Stimulated activated naive B cell treated with anti-CD40 and anti-IgM and Interleukin-4, amounts not matched to agents 10 μg/mL and 1 μg/mL and 100 μg/mL, for 72 hours (primary cell): ENCODE results near the gene IWS1.

ENCODE experiments used
- ATAC-seq, 2 donors: fragments of 150-1000 bp; cut with Tn5 transposase; replicated peaks; 2 replicates each; pipeline ENCODE4 v1.10.0; 2021; ENCODE audit warnings: moderate library complexity in 1 of 2
- DNase-seq: peaks from one replicate; pipeline ENCODE4 v3.0.0; 2021
- H3K27ac Mint-ChIP-seq: one replicate; pipeline ENCODE4 v1.8.0; 2022; ENCODE audit warnings: mild to moderate bottlenecking, mixed read lengths
- H3K27me3 Mint-ChIP-seq, 2 donors: one replicate each; pipeline ENCODE4 v1.8.0; 2022; ENCODE audit warnings: mixed read lengths in 2 of 2
- H3K36me3 Mint-ChIP-seq, 2 donors: one replicate each; pipeline ENCODE4 v1.8.0; 2022; ENCODE audit warnings: mixed read lengths in 2 of 2, mild to moderate bottlenecking in 1 of 2
- H3K4me1 Mint-ChIP-seq, 2 donors: one replicate each; pipeline ENCODE4 v1.8.0; 2022; ENCODE audit warnings: mixed read lengths in 2 of 2, mild to moderate bottlenecking in 1 of 2
- H3K4me3 Mint-ChIP-seq, 2 donors: one replicate each; pipeline ENCODE4 v1.8.0; 2022; ENCODE audit warnings: mild to moderate bottlenecking in 2 of 2, mixed read lengths in 2 of 2, moderate library complexity in 1 of 2
- H3K9me3 Mint-ChIP-seq, 2 donors: one replicate each; pipeline ENCODE4 v1.8.0; 2022; ENCODE audit warnings: mixed read lengths in 2 of 2, mild to moderate bottlenecking in 1 of 2

Gene IWS1

GRCh38 chr2:127479866-127480743, 46.2 kb downstream of the IWS1 start:
- Mint-ChIP-seq H3K36me3 (peaks cover 32 to 59% of the 10 kb centered on the region in 2 donors), H3K27ac (no peak overlapping the region), H3K9me3 (peaks cover 6 to 7% of the 10 kb centered on the region in 2 donors), H3K27me3 (no peaks in the 10 kb centered on the region), H3K4me3 (no peak overlapping the region), H3K4me1 (peaks cover 1 to 5% of the 10 kb centered on the region in 2 donors)
- no peak for DNase-seq
- no peak for ATAC-seq

GRCh38 chr2:127479219-127479825, 47.0 kb downstream of the IWS1 start:
- peaks cover 0 to 2% of the 10 kb centered on the region in 2 donors for H3K4me1 Mint-ChIP-seq
- peaks cover 28 to 55% of the 10 kb centered on the region in 2 donors for H3K36me3 Mint-ChIP-seq
- no peak overlapping the region for H3K4me3 Mint-ChIP-seq
- no peak for DNase-seq
- peaks cover 6 to 7% of the 10 kb centered on the region in 2 donors for H3K9me3 Mint-ChIP-seq
- peak; percentile 71 to 77 for ATAC-seq
- H3K27ac Mint-ChIP-seq = peak overlapping the region; percentile 20
- no peaks in the 10 kb centered on the region for H3K27me3 Mint-ChIP-seq

GRCh38 chr2:127475788-127476187, 50.5 kb downstream of the IWS1 start:
- ATAC-seq (no peak), DNase-seq (no peak)
- Mint-ChIP-seq H3K4me1 (peaks cover 0 to 3% of the 10 kb centered on the region in 2 donors), H3K27me3 (no peaks in the 10 kb centered on the region), H3K9me3 (peaks cover 6 to 7% of the 10 kb centered on the region in 2 donors), H3K27ac (no peak overlapping the region), H3K36me3 (peaks cover 30 to 55% of the 10 kb centered on the region in 2 donors), H3K4me3 (no peak overlapping the region)

GRCh38 chr2:127472268-127472667, 54.0 kb downstream of the IWS1 start:
- H3K4me3 Mint-ChIP-seq = no peak overlapping the region
- no peaks in the 10 kb centered on the region for H3K27me3 Mint-ChIP-seq
- ATAC-seq (no peak), DNase-seq (no peak)
- H3K36me3 Mint-ChIP-seq = peaks cover 43 to 64% of the 10 kb centered on the region in 2 donors
- H3K4me1 Mint-ChIP-seq = peaks cover 0 to 2% of the 10 kb centered on the region in 2 donors
- peaks cover 6 to 7% of the 10 kb centered on the region in 2 donors for H3K9me3 Mint-ChIP-seq
- H3K27ac Mint-ChIP-seq = no peak overlapping the region

GRCh38 chr2:127471286-127471988, 54.9 kb downstream of the IWS1 start:
- ATAC-seq (no peak), DNase-seq (no peak)
- Mint-ChIP-seq H3K4me1 (peaks cover 0 to 2% of the 10 kb centered on the region in 2 donors), H3K27me3 (no peaks in the 10 kb centered on the region), H3K9me3 (peaks cover 6 to 7% of the 10 kb centered on the region in 2 donors), H3K36me3 (peaks cover 44 to 62% of the 10 kb centered on the region in 2 donors), H3K27ac (no peak overlapping the region), H3K4me3 (no peak overlapping the region)

GRCh38 chr2:127469974-127470373, 56.3 kb downstream of the IWS1 start:
- Mint-ChIP-seq H3K4me1 (peaks cover 0 to 2% of the 10 kb centered on the region in 2 donors), H3K27me3 (no peaks in the 10 kb centered on the region), H3K27ac (no peak overlapping the region), H3K36me3 (peaks cover 41 to 58% of the 10 kb centered on the region in 2 donors), H3K4me3 (no peak overlapping the region), H3K9me3 (no peaks in the 10 kb centered on the region)
- no peak for DNase-seq
- ATAC-seq = no peak

- Mint-ChIP-seq H3K27me3 (no peaks in the 10 kb centered on the region), H3K27ac (no peak overlapping the region), H3K4me1 (no peaks in the 10 kb centered on the region), H3K9me3 (no peaks in the 10 kb centered on the region), H3K36me3 (peaks cover 42 to 57% of the 10 kb centered on the region in 2 donors), H3K4me3 (no peak overlapping the region)
- DNase-seq (no peak), ATAC-seq (no peak)
Observed at GRCh38 chr2:127469051-127469450, 57.2 kb downstream of the IWS1 start.

- H3K9me3 Mint-ChIP-seq = no peaks in the 10 kb centered on the region
- no peaks in the 10 kb centered on the region for H3K27me3 Mint-ChIP-seq
- H3K4me3 Mint-ChIP-seq = no peak overlapping the region
- no peak for ATAC-seq
- no peaks in the 10 kb centered on the region for H3K4me1 Mint-ChIP-seq
- H3K27ac Mint-ChIP-seq = no peak overlapping the region
- no peak for DNase-seq
- H3K36me3 Mint-ChIP-seq = peaks cover 44 to 59% of the 10 kb centered on the region in 2 donors
Observed at GRCh38 chr2:127465258-127465657, 61.0 kb downstream of the IWS1 start.

- ATAC-seq (no peak), DNase-seq (no peak)
- Mint-ChIP-seq H3K27me3 (no peaks in the 10 kb centered on the region), H3K27ac (no peak overlapping the region), H3K4me1 (no peaks in the 10 kb centered on the region), H3K36me3 (peaks cover 39 to 54% of the 10 kb centered on the region in 2 donors), H3K4me3 (no peak overlapping the region), H3K9me3 (no peaks in the 10 kb centered on the region)
Observed at GRCh38 chr2:127464470-127465257, 61.6 kb downstream of the IWS1 start.

- DNase-seq = no peak
- no peak overlapping the region for H3K4me3 Mint-ChIP-seq
- H3K4me1 Mint-ChIP-seq = peaks cover under 1 to 4% of the 10 kb centered on the region in 2 donors
- no peak for ATAC-seq
- no peaks in the 10 kb centered on the region for H3K9me3 Mint-ChIP-seq
- peaks cover 35 to 53% of the 10 kb centered on the region in 2 donors for H3K36me3 Mint-ChIP-seq
- H3K27me3 Mint-ChIP-seq = no peaks in the 10 kb centered on the region
- H3K27ac Mint-ChIP-seq = peak overlapping the region; percentile 9
Observed at GRCh38 chr2:127463155-127463991, 62.9 kb downstream of the IWS1 start.

GRCh38 chr2:127462461-127462860, 63.8 kb downstream of the IWS1 start:
- no peaks in the 10 kb centered on the region for H3K9me3 Mint-ChIP-seq
- DNase-seq (no peak), ATAC-seq (no peak)
- H3K4me3 Mint-ChIP-seq = no peak overlapping the region
- H3K4me1 Mint-ChIP-seq = peaks cover 7 to 13% of the 10 kb centered on the region in 2 donors
- H3K27ac Mint-ChIP-seq = no peak overlapping the region
- H3K27me3 Mint-ChIP-seq = no peaks in the 10 kb centered on the region
- H3K36me3 Mint-ChIP-seq = peaks cover 34 to 53% of the 10 kb centered on the region in 2 donors

- H3K27ac Mint-ChIP-seq = no peak overlapping the region
- no peak for ATAC-seq
- DNase-seq = no peak
- no peaks in the 10 kb centered on the region for H3K9me3 Mint-ChIP-seq
- H3K36me3 Mint-ChIP-seq = peaks cover 30 to 62% of the 10 kb centered on the region in 2 donors
- H3K4me1 Mint-ChIP-seq = peaks cover 12 to 16% of the 10 kb centered on the region in 2 donors
- H3K27me3 Mint-ChIP-seq = no peaks in the 10 kb centered on the region
- H3K4me3 Mint-ChIP-seq = no peak overlapping the region
Observed at GRCh38 chr2:127456960-127457359, 69.3 kb downstream of the IWS1 start.
